Measurements from ENCODE around the gene VIM. TPM values are rescaled to one million over a fixed set of nuclear protein-coding genes. Genes with fewer than 3 reads are reported as not detected.

Gene VIM
- total and polyA plus RNA-seq, 2 experiments from 2014 or later: 131 to 228 TPM

DNA sequence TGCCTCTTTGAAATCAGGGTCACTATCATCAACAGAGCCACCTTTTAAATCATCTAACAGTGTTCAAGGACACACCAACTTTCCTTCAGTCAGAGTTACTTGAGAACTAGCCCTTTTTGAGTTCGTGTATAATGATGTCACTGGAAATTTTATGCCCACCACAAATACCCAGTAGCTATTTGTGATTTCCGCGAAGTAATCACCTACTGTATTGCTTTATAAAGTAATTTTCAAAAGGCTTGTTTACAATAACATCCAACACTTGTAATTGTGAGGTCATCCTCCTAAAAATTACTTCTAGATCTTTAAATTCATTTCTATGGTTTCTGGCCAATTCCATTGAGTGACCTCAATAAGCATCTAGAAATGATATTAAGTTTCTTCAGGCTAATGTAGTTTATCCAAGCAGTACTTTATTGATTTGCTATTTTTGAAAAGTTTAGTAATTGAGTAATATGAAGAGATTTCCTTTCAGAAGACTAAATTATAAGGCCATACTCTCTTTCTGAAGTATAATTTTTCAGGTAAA, 39.3 kb upstream of the VIM start (continued):
- TF ChIP-seq, protein P1, sequence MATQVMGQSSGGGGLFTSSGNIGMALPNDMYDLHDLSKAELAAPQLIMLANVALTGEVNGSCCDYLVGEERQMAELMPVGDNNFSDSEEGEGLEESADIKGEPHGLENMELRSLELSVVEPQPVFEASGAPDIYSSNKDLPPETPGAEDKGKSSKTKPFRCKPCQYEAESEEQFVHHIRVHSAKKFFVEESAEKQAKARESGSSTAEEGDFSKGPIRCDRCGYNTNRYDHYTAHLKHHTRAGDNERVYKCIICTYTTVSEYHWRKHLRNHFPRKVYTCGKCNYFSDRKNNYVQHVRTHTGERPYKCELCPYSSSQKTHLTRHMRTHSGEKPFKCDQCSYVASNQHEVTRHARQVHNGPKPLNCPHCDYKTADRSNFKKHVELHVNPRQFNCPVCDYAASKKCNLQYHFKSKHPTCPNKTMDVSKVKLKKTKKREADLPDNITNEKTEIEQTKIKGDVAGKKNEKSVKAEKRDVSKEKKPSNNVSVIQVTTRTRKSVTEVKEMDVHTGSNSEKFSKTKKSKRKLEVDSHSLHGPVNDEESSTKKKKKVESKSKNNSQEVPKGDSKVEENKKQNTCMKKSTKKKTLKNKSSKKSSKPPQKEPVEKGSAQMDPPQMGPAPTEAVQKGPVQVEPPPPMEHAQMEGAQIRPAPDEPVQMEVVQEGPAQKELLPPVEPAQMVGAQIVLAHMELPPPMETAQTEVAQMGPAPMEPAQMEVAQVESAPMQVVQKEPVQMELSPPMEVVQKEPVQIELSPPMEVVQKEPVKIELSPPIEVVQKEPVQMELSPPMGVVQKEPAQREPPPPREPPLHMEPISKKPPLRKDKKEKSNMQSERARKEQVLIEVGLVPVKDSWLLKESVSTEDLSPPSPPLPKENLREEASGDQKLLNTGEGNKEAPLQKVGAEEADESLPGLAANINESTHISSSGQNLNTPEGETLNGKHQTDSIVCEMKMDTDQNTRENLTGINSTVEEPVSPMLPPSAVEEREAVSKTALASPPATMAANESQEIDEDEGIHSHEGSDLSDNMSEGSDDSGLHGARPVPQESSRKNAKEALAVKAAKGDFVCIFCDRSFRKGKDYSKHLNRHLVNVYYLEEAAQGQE (IDR thresholded peaks at IDR 0.05; ENCODE audit: unreplicated experiment): no peak
- no peak for TF ChIP-seq JUNB (IDR thresholded peaks at IDR 0.05; ENCODE audit: unreplicated experiment)
- no peak for TF ChIP-seq EZH2 (IDR thresholded peaks at IDR 0.05; ENCODE audit: low read depth, unreplicated experiment)

DNA sequence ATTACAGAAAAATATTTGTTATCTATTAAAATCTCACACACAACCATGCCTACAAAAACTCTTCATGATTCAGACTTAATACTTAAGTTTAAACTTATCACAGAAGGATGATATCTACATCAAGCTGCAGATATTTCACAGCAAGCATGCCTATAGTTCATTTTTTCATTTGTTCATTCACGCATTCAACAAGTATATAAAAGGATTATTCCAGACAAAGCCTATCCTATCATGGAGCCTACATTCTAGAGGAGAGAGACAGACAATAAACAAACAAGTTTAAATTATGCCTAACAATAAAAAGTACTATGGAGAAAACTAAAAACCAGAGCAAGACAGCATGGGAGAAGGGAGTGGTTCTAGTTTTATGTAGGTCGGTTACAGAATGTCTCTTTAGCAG, 37.4 kb upstream of the VIM start:
- H4K20me1 ChIP-seq (replicated peaks; ENCODE audit: insufficient read depth): no peaks in the 10 kb centered on the region
- H3K27ac ChIP-seq (ENCODE audit: low read depth): no peak overlapping the region
- peaks cover 74% of the 10 kb centered on the region for H3K79me2 ChIP-seq (replicated peaks; ENCODE audit: insufficient read depth)
- Mint-ChIP-seq H3K36me3 (ENCODE audit: low read depth) (peaks cover 4% of the 10 kb centered on the region; the same call in 2 of the 3 replicates), H3K27ac (no peak overlapping the region; the same call in 1 of the 2 replicates), H3K9me3 (peaks cover 3% of the 10 kb centered on the region; the same call in 1 of the 3 replicates), H3K4me3 (no peak overlapping the region; the same call in 2 of the 3 replicates), H3K27me3 (ENCODE audit: insufficient read depth, low read depth, poor library complexity) (peaks cover 1% of the 10 kb centered on the region), H3K4me1 (peaks cover 10% of the 10 kb centered on the region)
- no peak overlapping the region for H2AFZ ChIP-seq
- H3K4me1 ChIP-seq (ENCODE audit: insufficient read depth): no peaks in the 10 kb centered on the region; the same call in 1 of the 2 replicates
- no peak for DNase-seq (ENCODE audit: low spot score)
- H3K4me3 ChIP-seq: no peak overlapping the region
- no peak for ATAC-seq
- no peaks in the 10 kb centered on the region for H3K36me3 ChIP-seq (ENCODE audit: insufficient read depth)
- no peaks in the 10 kb centered on the region for H3K9me2 ChIP-seq (ENCODE audit: insufficient read depth)
- H3F3A ChIP-seq (replicated peaks; ENCODE audit: low read depth): no peaks in the 10 kb centered on the region
- no peak overlapping the region for H3K4me2 ChIP-seq
- no peaks in the 10 kb centered on the region for H3K27me3 ChIP-seq (ENCODE audit: insufficient read depth)
- TF ChIP-seq EZH2 (IDR thresholded peaks at IDR 0.05; ENCODE audit: low read depth, unreplicated experiment) (no peak), ZNF114 (CRISPR knock-in tag; IDR thresholded peaks at IDR 0.05) (no peak), POLR2AphosphoS5 (IDR thresholded peaks at IDR 0.05; ENCODE audit: low read depth) (no peak), NANOG (IDR thresholded peaks at IDR 0.05; ENCODE audit: borderline replicate concordance) (no peak), EZH2phosphoT487 (IDR thresholded peaks at IDR 0.05; ENCODE audit: unreplicated experiment) (no peak), CREB1 (CRISPR knock-in tag; IDR thresholded peaks at IDR 0.05; ENCODE audit: low read depth) (no peak)
- TF ChIP-seq, protein P2, sequence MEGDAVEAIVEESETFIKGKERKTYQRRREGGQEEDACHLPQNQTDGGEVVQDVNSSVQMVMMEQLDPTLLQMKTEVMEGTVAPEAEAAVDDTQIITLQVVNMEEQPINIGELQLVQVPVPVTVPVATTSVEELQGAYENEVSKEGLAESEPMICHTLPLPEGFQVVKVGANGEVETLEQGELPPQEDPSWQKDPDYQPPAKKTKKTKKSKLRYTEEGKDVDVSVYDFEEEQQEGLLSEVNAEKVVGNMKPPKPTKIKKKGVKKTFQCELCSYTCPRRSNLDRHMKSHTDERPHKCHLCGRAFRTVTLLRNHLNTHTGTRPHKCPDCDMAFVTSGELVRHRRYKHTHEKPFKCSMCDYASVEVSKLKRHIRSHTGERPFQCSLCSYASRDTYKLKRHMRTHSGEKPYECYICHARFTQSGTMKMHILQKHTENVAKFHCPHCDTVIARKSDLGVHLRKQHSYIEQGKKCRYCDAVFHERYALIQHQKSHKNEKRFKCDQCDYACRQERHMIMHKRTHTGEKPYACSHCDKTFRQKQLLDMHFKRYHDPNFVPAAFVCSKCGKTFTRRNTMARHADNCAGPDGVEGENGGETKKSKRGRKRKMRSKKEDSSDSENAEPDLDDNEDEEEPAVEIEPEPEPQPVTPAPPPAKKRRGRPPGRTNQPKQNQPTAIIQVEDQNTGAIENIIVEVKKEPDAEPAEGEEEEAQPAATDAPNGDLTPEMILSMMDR (conservative IDR thresholded peaks at IDR 0.05; ENCODE audit: low read depth in 2 of 2): no peak
- TF ChIP-seq, protein P3, sequence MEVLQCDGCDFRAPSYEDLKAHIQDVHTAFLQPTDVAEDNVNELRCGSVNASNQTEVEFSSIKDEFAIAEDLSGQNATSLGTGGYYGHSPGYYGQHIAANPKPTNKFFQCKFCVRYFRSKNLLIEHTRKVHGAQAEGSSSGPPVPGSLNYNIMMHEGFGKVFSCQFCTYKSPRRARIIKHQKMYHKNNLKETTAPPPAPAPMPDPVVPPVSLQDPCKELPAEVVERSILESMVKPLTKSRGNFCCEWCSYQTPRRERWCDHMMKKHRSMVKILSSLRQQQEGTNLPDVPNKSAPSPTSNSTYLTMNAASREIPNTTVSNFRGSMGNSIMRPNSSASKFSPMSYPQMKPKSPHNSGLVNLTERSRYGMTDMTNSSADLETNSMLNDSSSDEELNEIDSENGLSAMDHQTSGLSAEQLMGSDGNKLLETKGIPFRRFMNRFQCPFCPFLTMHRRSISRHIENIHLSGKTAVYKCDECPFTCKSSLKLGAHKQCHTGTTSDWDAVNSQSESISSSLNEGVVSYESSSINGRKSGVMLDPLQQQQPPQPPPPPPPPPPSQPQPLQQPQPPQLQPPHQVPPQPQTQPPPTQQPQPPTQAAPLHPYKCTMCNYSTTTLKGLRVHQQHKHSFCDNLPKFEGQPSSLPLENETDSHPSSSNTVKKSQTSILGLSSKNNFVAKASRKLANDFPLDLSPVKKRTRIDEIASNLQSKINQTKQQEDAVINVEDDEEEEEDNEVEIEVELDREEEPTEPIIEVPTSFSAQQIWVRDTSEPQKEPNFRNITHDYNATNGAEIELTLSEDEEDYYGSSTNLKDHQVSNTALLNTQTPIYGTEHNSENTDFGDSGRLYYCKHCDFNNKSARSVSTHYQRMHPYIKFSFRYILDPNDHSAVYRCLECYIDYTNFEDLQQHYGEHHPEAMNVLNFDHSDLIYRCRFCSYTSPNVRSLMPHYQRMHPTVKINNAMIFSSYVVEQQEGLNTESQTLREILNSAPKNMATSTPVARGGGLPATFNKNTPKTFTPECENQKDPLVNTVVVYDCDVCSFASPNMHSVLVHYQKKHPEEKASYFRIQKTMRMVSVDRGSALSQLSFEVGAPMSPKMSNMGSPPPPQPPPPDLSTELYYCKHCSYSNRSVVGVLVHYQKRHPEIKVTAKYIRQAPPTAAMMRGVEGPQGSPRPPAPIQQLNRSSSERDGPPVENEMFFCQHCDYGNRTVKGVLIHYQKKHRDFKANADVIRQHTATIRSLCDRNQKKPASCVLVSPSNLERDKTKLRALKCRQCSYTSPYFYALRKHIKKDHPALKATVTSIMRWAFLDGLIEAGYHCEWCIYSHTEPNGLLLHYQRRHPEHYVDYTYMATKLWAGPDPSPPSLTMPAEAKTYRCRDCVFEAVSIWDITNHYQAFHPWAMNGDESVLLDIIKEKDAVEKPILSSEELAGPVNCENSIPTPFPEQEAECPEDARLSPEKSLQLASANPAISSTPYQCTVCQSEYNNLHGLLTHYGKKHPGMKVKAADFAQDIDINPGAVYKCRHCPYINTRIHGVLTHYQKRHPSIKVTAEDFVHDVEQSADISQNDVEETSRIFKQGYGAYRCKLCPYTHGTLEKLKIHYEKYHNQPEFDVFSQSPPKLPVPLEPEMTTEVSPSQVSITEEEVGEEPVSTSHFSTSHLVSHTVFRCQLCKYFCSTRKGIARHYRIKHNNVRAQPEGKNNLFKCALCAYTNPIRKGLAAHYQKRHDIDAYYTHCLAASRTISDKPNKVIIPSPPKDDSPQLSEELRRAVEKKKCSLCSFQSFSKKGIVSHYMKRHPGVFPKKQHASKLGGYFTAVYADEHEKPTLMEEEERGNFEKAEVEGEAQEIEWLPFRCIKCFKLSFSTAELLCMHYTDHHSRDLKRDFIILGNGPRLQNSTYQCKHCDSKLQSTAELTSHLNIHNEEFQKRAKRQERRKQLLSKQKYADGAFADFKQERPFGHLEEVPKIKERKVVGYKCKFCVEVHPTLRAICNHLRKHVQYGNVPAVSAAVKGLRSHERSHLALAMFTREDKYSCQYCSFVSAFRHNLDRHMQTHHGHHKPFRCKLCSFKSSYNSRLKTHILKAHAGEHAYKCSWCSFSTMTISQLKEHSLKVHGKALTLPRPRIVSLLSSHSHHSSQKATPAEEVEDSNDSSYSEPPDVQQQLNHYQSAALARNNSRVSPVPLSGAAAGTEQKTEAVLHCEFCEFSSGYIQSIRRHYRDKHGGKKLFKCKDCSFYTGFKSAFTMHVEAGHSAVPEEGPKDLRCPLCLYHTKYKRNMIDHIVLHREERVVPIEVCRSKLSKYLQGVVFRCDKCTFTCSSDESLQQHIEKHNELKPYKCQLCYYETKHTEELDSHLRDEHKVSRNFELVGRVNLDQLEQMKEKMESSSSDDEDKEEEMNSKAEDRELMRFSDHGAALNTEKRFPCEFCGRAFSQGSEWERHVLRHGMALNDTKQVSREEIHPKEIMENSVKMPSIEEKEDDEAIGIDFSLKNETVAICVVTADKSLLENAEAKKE (CRISPR knock-in tag; IDR thresholded peaks at IDR 0.05): no peak
